ENCODE results near the gene SLC15A1.

Gene SLC15A1

DNA sequence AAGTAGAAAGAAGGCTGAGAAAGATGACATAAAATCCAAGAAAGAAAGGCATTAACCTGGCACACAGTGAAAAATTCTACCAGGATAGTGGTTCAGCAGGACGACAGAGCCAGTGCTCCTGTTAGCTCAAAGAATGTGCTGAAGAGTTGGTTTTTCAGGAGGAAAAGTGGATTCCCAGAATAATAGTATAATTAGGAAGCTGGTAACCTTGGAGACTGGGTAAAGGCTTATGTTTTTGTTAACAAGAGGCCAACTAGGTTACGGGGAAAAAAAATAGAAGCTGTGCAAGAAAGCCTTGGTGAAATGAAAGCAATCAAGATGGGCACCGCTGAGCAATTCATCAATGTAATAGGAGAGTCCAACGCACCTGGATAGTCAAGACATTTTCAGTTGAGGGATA, 54.7 kb downstream of the SLC15A1 start:
- DNase-seq (ENCODE audit: low spot score): no peak

GRCh38 chr13:98693756-98694155, 58.7 kb downstream of the SLC15A1 start:
- DNase-seq (ENCODE audit: low spot score): no peak

DNA sequence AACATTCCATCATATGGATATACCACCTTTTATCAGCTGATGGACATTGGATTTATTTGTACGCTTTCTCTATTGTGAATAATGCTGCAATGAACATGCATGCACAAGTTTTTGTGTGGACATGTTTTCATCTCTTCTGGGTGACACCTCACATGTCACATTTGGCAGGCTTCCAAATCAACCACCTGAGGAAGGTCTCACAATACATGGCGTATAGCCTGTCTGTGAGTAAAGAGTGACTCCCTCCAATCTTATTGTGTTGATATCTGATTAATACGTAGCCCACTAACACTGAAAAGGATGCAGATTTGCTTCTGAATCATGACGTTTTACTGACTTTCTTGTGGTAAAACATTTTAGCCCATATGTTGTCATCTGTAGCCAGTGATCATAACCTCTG, 61.1 kb downstream of the SLC15A1 start:
- DNase-seq (ENCODE audit: low spot score): no peak

DNA sequence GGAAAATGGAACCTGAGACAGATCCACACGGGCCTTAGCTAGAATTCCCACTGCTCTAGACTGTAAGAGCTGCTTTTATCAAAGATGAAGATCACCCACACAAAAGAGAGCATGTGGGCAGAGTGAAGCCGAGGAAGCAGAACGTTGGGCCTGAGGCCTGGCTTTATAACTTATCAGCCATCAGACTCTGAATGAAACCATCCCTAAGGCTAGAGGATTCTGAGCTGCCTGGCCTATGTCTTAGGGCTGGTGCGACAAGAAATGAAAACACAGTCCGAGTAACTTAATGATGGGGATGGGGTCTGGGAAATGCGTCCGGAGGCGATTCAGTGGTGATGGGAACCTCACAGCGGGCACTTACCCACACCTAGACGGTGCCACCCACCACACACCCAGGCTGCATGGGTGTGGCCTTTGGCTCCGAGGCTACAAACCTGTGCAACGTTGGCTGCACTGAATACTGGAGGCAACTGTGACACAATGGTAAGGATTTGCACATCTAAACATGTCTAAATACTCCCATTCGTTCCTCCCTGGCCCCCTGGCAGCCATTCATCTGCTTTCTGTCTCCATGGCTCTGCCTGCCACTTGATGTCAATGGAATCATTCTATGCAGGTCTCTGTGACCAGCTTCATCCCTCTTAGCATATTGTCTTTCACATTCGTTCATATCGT, 62.0 kb downstream of the SLC15A1 start:
- DNase-seq (ENCODE audit: low spot score): no peak

DNA sequence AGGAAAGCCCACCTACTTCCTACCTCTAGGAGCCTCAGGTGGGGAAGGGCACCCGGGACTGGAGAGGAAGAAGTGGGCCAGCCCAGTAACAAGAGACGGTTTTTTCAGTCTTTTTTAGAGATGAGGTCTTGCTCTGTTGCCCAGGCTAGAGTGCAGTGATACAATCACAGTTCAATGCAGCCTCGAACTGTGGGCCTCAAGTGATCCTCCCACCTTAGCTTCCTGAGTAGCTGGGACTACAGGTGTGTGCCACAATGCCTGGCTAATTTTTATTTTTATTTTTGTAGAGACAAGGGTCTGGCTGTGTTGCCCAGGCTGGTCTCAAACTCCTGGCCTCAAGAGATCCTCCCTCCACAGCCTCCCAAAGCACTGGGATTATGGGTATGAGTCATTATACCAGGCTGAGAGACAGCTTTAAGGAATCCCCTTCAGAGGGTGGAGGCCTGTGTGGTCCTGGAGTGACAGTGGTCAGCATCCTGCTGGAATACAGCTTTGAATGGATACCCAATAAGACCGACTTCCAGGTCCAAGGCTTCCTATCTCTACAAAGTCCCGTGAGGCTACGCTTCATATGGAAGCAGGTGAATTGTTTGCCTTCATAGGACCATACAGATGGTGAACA, 63.0 kb downstream of the SLC15A1 start:
- no peak for DNase-seq (ENCODE audit: low spot score)

DNA sequence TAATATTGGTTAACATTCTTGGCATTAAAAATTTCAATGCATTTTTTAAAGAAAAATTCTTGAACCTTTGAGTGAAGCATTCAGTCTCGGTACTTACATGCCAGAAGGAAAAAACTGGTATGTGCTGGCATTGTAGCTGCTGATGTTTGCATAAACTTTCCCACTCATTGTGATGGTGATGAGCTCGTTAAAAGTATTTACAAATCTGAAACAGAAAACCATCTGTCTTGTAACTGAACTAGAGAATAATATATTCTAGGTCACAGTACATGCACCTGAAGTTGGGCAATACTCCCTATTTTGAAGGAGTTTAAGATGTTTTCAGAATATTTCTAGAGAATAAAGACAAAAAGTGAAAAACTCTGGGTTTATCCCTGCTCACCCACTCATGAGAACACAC, 64.1 kb downstream of the SLC15A1 start:
- DNase-seq (ENCODE audit: low spot score): no peak

DNA sequence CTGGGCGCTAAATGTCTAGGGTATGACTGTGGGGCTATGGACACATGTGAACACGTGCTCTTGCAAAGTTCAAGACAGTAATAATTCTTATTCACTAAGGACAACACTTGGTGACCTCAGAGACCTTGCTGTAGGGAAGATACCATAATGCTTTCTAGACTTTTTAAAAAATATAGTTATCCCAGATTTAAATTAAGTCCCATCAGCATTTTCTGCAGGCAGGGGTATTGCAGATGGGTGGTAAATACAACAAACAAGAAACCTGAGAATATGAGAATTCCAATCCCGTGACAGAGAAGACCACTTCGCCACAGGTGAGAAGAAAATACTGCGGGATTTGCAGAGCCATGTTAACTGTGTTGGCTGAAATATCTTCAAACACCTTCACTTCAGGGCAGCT, 65.2 kb downstream of the SLC15A1 start:
- DNase-seq (ENCODE audit: low spot score): no peak

GRCh38 chr13:98686270-98686669, 66.2 kb downstream of the SLC15A1 start:
- DNase-seq (ENCODE audit: low spot score): no peak

- DNase-seq (ENCODE audit: low spot score): no peak
These were observed 67.3 kb downstream of the SLC15A1 start for GRCh38 chr13:98685146-98685545.

- DNase-seq (ENCODE audit: low spot score): no peak
These were observed 71.4 kb downstream of the SLC15A1 start for GRCh38 chr13:98681049-98681448.

- DNase-seq (ENCODE audit: low spot score): no peak
These were observed 73.7 kb downstream of the SLC15A1 start for GRCh38 chr13:98678741-98679140.

DNA sequence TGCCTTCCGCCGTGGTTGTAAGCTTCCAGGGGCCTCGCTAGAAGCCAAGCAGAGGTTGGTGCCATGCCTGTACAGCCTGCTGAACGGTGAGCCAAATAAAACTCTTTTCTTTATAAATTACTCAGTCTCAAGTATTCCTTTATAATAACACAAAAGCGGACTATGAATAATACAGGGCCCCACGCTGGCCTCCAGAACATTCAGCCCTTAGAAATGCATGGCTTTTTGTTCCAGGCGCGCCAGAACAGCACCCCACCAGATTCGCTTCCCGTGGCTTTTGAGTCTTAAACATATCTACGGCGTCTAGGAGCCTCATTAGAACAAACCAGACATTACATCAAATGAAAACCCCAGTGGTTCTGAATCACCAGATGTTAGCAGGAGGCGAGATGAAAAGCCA, 75.1 kb downstream of the SLC15A1 start:
- DNase-seq (ENCODE audit: low spot score): no peak

DNA sequence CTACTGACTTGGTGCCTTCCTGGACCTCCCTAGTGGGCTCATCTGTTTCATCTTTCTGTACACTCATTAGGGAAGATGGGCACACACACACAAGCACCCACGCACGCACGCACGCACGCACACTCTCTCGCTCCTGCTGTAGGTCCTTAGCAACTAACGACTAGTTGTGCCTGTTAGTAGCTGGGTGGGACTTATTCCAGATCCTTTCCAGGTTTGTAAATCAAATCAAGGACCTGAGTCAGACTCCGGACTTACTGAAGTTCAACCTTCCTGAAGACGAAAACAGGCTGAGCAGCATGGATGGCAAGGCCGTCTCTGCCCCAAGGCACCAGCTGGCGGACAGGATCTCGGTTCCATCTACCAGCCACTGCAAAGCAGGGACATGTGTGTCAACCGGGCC, 76.2 kb downstream of the SLC15A1 start:
- DNase-seq (ENCODE audit: low spot score): no peak

- no peak for DNase-seq (ENCODE audit: low spot score)
These were observed 76.6 kb downstream of the SLC15A1 start for GRCh38 chr13:98675837-98676236.

GRCh38 chr13:98675066-98675465, 77.4 kb downstream of the SLC15A1 start:
- no peak for DNase-seq (ENCODE audit: low spot score)

- DNase-seq (ENCODE audit: low spot score): peak; percentile 78
These were observed 79.4 kb downstream of the SLC15A1 start for GRCh38 chr13:98672947-98673613.

DNA sequence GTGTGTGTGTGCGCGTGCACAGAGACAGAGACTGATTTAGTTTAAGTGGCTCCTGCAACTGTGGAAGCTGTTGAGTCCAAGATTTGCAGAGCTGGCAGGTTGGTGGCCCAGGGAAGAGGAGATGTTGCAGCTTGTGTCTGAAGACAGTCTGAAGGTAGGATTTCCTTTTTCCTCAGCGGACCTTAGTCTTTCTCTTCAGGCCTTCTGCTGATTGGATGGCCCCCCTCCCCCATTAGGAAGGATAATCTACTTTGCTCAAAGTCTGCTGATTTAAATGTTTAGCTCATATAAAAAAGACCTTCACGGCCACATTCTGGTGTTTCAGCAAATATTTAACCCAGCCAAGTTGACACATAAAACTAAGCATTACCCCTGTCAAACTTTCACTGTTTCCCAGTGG, 84.3 kb downstream of the SLC15A1 start:
- DNase-seq (ENCODE audit: low spot score): no peak

DNA sequence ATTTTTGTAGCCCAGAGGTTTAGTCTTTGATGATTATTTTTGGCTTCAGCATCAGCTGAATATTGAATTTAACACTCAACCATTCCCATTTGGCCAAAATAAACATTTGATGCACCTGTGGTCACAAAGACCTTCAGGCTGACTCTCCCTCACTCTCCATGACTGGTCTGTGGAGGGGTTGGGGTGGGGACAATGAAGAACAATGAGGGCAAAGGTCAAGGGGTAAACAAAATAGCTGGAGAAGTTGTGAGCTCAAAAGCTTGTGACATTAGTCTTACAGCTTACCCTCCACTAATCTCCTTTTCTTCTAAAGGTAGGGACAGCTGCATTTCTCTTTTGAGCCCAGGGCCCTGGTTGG, 86.9 kb downstream of the SLC15A1 start:
- no peak for DNase-seq (ENCODE audit: low spot score)

- no peak for DNase-seq (ENCODE audit: low spot score)
These were observed 87.4 kb downstream of the SLC15A1 start for GRCh38 chr13:98664924-98665637.

DNA sequence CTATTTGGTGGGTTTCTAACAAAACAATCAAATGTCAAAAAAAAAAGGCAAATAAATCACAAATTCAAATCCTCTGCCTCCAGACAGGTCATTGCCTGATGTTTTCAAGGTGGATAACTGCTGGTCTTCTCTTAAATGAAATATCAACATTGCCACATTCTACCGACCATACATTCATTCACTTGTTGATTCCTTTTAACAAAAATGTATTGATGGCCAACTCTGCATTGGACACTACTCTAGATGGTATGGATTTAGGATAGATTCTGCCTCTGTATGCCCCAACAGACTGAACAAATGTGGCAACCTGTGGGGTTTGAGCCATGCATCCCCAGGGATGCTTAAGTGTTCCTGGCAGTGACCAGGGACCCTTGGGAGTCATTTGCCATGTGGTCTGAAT, 88.0 kb downstream of the SLC15A1 start:
- no peak for DNase-seq (ENCODE audit: low spot score)

- peak; percentile 22 for DNase-seq (ENCODE audit: low spot score)
These were observed 88.4 kb downstream of the SLC15A1 start for GRCh38 chr13:98664047-98664446.

DNA sequence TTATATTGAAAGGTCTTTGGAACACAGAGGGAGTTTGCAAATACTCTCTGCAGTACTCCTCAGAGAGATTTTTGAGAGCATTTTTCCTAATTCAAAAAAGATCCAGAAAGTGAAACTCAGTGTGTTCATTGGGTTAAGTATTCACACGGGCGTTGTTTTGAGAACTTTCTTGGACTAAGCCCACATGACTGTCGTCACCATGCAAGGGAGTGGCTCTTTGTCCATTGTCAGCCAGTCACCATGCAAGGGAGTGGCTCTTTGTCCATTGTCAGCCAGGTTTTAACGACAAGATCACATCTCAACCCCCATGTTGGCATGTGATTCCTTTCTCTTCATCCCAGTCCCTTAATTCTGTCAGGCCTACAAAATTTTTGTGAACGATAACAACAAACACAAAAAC, 94.3 kb downstream of the SLC15A1 start:
- DNase-seq (ENCODE audit: low spot score): no peak

DNA sequence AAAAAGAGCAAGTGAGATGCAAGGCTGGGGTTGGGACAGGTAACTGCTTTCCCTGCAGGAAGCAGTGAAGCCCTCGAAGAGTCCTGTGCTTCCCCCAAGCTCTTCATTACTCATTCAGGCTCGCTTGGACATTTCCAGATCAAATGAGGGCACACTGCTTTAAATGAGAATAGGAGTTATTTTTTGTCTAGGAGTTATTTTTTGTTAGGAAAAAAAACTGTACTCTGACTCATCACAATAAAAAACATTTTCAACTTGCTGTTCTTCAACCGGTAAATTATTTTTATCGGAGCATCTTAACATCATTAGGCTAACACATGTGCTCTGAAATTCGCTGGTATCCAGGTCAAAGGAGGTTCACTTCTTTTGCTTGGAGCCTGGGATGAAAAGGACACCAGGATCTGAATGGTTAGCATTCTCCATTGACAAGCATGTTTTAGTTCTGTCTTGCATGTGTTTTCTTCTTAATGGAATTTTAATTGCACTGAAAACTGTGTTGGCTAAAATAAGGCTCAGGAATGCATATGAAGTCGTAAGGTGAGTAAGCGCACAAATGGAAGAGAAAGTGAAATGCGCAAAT, 94.9 kb downstream of the SLC15A1 start:
- DNase-seq (ENCODE audit: low spot score): no peak
